Liver (tissue), 9 donors: ENCODE results near the gene RSL1D1. TPM values are rescaled to one million over a fixed set of nuclear protein-coding genes. Genes with fewer than 3 reads are reported as not detected.

Experiments
- DNase-seq: peaks from one replicate; pipeline ENCODE4 v3.0.0-alpha.2; 2017; ENCODE audit warnings: low spot score
- H3K27ac ChIP-seq, 2 donors: one replicate each; pipeline ENCODE4 v1.7.0; 2013; ENCODE audit warnings: inconsistent platforms in 2 of 2, low read length in 2 of 2, control low read depth in 1 of 2, low read depth in 1 of 2, mild to moderate bottlenecking in 1 of 2
- H3K27me3 ChIP-seq, 4 donors: one replicate each; pipeline versions ENCODE4 v1.6.1 to v1.7.0; 2013; ENCODE audit warnings: low read length in 3 of 4, inconsistent platforms in 1 of 4, mild to moderate bottlenecking in 1 of 4, moderate library complexity in 1 of 4; ENCODE audit not compliant: control insufficient read depth in 4 of 4, insufficient read depth in 4 of 4
- H3K36me3 ChIP-seq, 4 donors: one replicate each; pipeline versions ENCODE4 v1.6.1 to v1.7.0; 2013; ENCODE audit warnings: low read length in 3 of 4, mild to moderate bottlenecking in 3 of 4, low read depth in 1 of 4, moderate library complexity in 1 of 4; ENCODE audit not compliant: control insufficient read depth in 4 of 4, insufficient read depth in 3 of 4
- H3K4me1 ChIP-seq, 4 donors: one replicate each; pipeline versions ENCODE4 v1.6.1 to v1.7.0; 2013; ENCODE audit warnings: low read length in 3 of 4, mild to moderate bottlenecking in 3 of 4, moderate library complexity in 1 of 4; ENCODE audit not compliant: control insufficient read depth in 4 of 4, insufficient read depth in 4 of 4
- H3K4me3 ChIP-seq, 3 donors: one replicate each; pipeline versions ENCODE4 v1.6.1 to v1.7.0; 2013; ENCODE audit warnings: low read length in 3 of 3, control low read depth in 1 of 3, low read depth in 1 of 3, mild to moderate bottlenecking in 1 of 3
- H3K9ac ChIP-seq, 2 donors: one replicate each; pipeline ENCODE4 v1.7.0; 2013; ENCODE audit warnings: low read length in 2 of 2, mild to moderate bottlenecking in 2 of 2, moderate library complexity in 2 of 2, control low read depth in 1 of 2, low read depth in 1 of 2
- H3K9me3 ChIP-seq, 4 donors: one replicate each; pipeline versions ENCODE4 v1.6.1 to v1.7.0; 2013; ENCODE audit warnings: low read length in 3 of 4; ENCODE audit not compliant: control insufficient read depth in 4 of 4
- EGR1 ChIP-seq, 2 donors: IDR thresholded peaks; 2 replicates each; pipeline ENCODE4 v1.6.1; 2016 to 2018; ENCODE audit warnings: antibody characterized with exemption in 2 of 2, low read depth in 2 of 2
- FOXA1 ChIP-seq: IDR thresholded peaks from 2 replicates; pipeline ENCODE4 v1.6.1; 2016; ENCODE audit warnings: antibody characterized with exemption
- FOXA2 ChIP-seq: IDR thresholded peaks from 2 replicates; pipeline ENCODE4 v1.6.1; 2016; ENCODE audit warnings: antibody characterized with exemption
- GABPA ChIP-seq, 2 donors: IDR thresholded peaks in 1 of 2; conservative IDR thresholded peaks in 1 of 2; 2 replicates each; pipeline ENCODE4 v1.6.1; 2016; ENCODE audit warnings: antibody characterized with exemption in 2 of 2, mild to moderate bottlenecking in 1 of 2, moderate library complexity in 1 of 2
- HNF4A ChIP-seq, 2 donors: conservative IDR thresholded peaks; 2 replicates each; pipeline ENCODE4 v1.6.1; 2016; ENCODE audit warnings: antibody characterized with exemption in 2 of 2, mild to moderate bottlenecking in 2 of 2
- HNF4G ChIP-seq: IDR thresholded peaks from 2 replicates; pipeline ENCODE4 v1.6.1; 2016; ENCODE audit warnings: antibody characterized with exemption
- JUND ChIP-seq, 2 donors: IDR thresholded peaks; 2 replicates each; pipeline ENCODE4 v1.6.1; 2016; ENCODE audit warnings: antibody characterized with exemption in 2 of 2
- NR2F2 ChIP-seq: IDR thresholded peaks from 2 replicates; pipeline ENCODE4 v1.6.1; 2016; ENCODE audit warnings: antibody characterized with exemption
- RAD21 ChIP-seq, 2 donors: IDR thresholded peaks; 2 replicates each; pipeline ENCODE4 v1.6.1; 2016; ENCODE audit warnings: antibody characterized with exemption in 2 of 2, mild to moderate bottlenecking in 2 of 2
- RXRA ChIP-seq, 2 donors: IDR thresholded peaks; 2 replicates each; pipeline ENCODE4 v1.6.1; 2017 to 2018; ENCODE audit warnings: antibody characterized with exemption in 2 of 2, mild to moderate bottlenecking in 1 of 2
- SP1 ChIP-seq: IDR thresholded peaks from 2 replicates; pipeline ENCODE4 v1.6.1; 2018; ENCODE audit warnings: antibody characterized with exemption, mild to moderate bottlenecking
- TAF1 ChIP-seq: conservative IDR thresholded peaks from 2 replicates; pipeline ENCODE4 v1.6.1; 2016; ENCODE audit warnings: antibody characterized with exemption, mild to moderate bottlenecking
- YY1 ChIP-seq: IDR thresholded peaks from 2 replicates; pipeline ENCODE4 v1.6.1; 2016; ENCODE audit warnings: antibody characterized with exemption, mild to moderate bottlenecking
- WGBS: extraction: QIAGEN DNeasy Blood & Tissue Kit; methylation state at CpG from one replicate; pipeline ENCODE4 v1.1.7; 2013; 5-methylcytosine and 5-hydroxymethylcytosine counted together
- polyA plus RNA-seq, 2 donors: library from polyadenylated mRNA; stranded (reverse) in 1 of 2; unstranded in 1 of 2; fragments of 200-250 nt in 1 of 2; fragments of >200 nt in 1 of 2; fragmentation: Nextera tagmentation in 1 of 2; extraction: Ambion mirVana in 1 of 2; gene quantifications; one replicate each; pipeline versions ENCODE4 v1.2.1 to v1.2.3, GENCODE V29; 2013 to 2015
- total RNA-seq, 2 donors: library from RNA; depleted of rRNA; stranded (reverse); fragments of >200 nt; gene quantifications; one replicate each; pipeline ENCODE4 v1.2.3, GENCODE V29; 2014
- TF ChIP-seq, protein P1 (sequence below): IDR thresholded peaks from 2 replicates; pipeline ENCODE4 v1.6.1; 2016; ENCODE audit warnings: antibody characterized with exemption
- TF ChIP-seq, protein P2 (sequence below): IDR thresholded peaks from 2 replicates; pipeline ENCODE4 v1.6.1; 2016; ENCODE audit warnings: antibody characterized with exemption
- TF ChIP-seq, protein P3 (sequence below): IDR thresholded peaks from 2 replicates; pipeline ENCODE4 v1.6.1; 2016; ENCODE audit warnings: antibody characterized with exemption
- TF ChIP-seq, protein P4 (sequence below): fragments of 150-350 bp; IDR thresholded peaks from 2 replicates; pipeline ENCODE4 v1.5.1; 2017; ENCODE audit warnings: improper control_type of control experiment, low read depth, low read length; ENCODE audit not compliant: missing input control
- TF ChIP-seq, protein P5 (sequence below): IDR thresholded peaks from 2 replicates; pipeline ENCODE4 v1.6.1; 2016; ENCODE audit warnings: antibody characterized with exemption, mild to moderate bottlenecking
- donor health status: healthy.
- donor health status: healthy.
- donor health status: healthy.
- donor health status: healthy.
- donor health status: healthy.

RSL1D1 gene
- total and polyA plus RNA-seq, 4 donors, result 35.2 to 59.7 (median 43.3) TPM

DNA sequence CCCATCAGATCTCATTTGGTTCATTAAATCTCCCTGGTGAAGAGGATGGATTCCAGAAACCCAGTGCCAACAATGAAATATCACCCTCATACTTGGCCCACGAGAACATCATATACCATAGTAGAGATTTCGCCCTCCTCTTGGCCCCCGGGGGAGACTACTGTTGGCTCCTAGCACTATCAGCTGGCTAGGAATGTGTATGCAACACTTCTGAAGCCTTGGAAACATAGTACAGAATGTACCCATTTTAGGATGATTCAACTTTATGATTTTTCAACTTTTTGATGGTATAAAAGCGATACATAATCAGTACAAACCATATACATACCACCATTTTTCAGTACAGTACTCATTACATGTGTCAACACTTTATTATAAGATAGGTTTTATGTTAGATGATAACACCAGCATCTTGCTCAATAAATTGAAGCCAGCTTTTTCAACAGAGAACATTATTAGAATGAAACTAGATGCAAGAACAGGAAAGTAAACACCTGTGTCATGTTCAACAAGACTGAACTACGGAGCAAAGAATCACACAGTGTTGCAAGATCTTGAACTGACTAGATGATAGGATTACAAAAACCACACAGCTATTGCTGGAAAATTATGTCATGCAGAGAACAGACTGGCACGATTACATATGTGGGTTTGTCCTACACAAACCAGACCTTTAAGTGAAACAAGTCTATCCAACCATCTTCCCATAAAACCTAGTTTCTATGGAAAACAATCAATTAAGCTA, 17.2 kb downstream of the RSL1D1 start:
- peak overlapping the region; percentile 38 to 81 for H3K27ac ChIP-seq
- WGBS, result 69% methylated on average over 6 of the region's 6 CpGs
- peaks cover 5 to 28% (median 15%) of the 10 kb centered on the region in 4 donors for H3K36me3 ChIP-seq
- TF ChIP-seq YY1 (peak; percentile 65), HNF4A (conservative IDR thresholded peaks at IDR 0.05) (peak; percentile 86 to 94), RAD21 (IDR thresholded peaks at IDR 0.05) (peak; percentile 34 to 47), NR2F2 (no peak), EGR1 (IDR thresholded peaks at IDR 0.05; ENCODE audit: low read depth in 2 of 2) (peak in 1 of 2 donors; percentile 68), FOXA2 (peak; percentile 98), GABPA (IDR thresholded peaks at IDR 0.05 in 1 of 2, conservative IDR thresholded peaks at IDR 0.05 in 1 of 2) (peak in 1 of 2 donors; percentile 53), JUND (IDR thresholded peaks at IDR 0.05) (peak; percentile 86 to 94), SP1 (peak; percentile 68), TAF1 (no peak), RXRA (IDR thresholded peaks at IDR 0.05) (peak; percentile 66 to 90), FOXA1 (peak; percentile 88), HNF4G (peak; percentile 12)
- TF ChIP-seq, protein P1, sequence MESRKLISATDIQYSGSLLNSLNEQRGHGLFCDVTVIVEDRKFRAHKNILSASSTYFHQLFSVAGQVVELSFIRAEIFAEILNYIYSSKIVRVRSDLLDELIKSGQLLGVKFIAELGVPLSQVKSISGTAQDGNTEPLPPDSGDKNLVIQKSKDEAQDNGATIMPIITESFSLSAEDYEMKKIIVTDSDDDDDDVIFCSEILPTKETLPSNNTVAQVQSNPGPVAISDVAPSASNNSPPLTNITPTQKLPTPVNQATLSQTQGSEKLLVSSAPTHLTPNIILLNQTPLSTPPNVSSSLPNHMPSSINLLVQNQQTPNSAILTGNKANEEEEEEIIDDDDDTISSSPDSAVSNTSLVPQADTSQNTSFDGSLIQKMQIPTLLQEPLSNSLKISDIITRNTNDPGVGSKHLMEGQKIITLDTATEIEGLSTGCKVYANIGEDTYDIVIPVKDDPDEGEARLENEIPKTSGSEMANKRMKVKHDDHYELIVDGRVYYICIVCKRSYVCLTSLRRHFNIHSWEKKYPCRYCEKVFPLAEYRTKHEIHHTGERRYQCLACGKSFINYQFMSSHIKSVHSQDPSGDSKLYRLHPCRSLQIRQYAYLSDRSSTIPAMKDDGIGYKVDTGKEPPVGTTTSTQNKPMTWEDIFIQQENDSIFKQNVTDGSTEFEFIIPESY, result peak; percentile 79
- TF ChIP-seq, protein P2, sequence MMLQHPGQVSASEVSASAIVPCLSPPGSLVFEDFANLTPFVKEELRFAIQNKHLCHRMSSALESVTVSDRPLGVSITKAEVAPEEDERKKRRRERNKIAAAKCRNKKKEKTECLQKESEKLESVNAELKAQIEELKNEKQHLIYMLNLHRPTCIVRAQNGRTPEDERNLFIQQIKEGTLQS, result peak; percentile 78
- TF ChIP-seq, protein P3, sequence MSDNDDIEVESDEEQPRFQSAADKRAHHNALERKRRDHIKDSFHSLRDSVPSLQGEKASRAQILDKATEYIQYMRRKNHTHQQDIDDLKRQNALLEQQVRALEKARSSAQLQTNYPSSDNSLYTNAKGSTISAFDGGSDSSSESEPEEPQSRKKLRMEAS, result peak; percentile 55
- TF ChIP-seq, protein P4, sequence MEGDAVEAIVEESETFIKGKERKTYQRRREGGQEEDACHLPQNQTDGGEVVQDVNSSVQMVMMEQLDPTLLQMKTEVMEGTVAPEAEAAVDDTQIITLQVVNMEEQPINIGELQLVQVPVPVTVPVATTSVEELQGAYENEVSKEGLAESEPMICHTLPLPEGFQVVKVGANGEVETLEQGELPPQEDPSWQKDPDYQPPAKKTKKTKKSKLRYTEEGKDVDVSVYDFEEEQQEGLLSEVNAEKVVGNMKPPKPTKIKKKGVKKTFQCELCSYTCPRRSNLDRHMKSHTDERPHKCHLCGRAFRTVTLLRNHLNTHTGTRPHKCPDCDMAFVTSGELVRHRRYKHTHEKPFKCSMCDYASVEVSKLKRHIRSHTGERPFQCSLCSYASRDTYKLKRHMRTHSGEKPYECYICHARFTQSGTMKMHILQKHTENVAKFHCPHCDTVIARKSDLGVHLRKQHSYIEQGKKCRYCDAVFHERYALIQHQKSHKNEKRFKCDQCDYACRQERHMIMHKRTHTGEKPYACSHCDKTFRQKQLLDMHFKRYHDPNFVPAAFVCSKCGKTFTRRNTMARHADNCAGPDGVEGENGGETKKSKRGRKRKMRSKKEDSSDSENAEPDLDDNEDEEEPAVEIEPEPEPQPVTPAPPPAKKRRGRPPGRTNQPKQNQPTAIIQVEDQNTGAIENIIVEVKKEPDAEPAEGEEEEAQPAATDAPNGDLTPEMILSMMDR, result no peak
- TF ChIP-seq, protein P5, sequence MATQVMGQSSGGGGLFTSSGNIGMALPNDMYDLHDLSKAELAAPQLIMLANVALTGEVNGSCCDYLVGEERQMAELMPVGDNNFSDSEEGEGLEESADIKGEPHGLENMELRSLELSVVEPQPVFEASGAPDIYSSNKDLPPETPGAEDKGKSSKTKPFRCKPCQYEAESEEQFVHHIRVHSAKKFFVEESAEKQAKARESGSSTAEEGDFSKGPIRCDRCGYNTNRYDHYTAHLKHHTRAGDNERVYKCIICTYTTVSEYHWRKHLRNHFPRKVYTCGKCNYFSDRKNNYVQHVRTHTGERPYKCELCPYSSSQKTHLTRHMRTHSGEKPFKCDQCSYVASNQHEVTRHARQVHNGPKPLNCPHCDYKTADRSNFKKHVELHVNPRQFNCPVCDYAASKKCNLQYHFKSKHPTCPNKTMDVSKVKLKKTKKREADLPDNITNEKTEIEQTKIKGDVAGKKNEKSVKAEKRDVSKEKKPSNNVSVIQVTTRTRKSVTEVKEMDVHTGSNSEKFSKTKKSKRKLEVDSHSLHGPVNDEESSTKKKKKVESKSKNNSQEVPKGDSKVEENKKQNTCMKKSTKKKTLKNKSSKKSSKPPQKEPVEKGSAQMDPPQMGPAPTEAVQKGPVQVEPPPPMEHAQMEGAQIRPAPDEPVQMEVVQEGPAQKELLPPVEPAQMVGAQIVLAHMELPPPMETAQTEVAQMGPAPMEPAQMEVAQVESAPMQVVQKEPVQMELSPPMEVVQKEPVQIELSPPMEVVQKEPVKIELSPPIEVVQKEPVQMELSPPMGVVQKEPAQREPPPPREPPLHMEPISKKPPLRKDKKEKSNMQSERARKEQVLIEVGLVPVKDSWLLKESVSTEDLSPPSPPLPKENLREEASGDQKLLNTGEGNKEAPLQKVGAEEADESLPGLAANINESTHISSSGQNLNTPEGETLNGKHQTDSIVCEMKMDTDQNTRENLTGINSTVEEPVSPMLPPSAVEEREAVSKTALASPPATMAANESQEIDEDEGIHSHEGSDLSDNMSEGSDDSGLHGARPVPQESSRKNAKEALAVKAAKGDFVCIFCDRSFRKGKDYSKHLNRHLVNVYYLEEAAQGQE, result peak; percentile 67
- no peak overlapping the region for H3K9ac ChIP-seq
- H3K4me1 ChIP-seq, result peaks cover 0 to 7% (median 4%) of the 10 kb centered on the region in 4 donors
- H3K4me3 ChIP-seq, result no peak overlapping the region
- no peaks in the 10 kb centered on the region for H3K9me3 ChIP-seq
- no peak for DNase-seq
- no peaks in the 10 kb centered on the region for H3K27me3 ChIP-seq
